ENCODE data around the gene WDR33.

WDR33 gene

GRCh38 chr2:127790694-127791529, 20.1 kb downstream of the WDR33 start:
- no peak overlapping the region for H3K4me3 ChIP-seq (ENCODE audit: low read depth, low read length)
- no peak for DNase-seq (ENCODE audit: low read depth)
- TF ChIP-seq CTCF (IDR thresholded peaks at IDR 0.05; ENCODE audit: low read depth, low read length, missing control alignments) = no peak

- no peak for TF ChIP-seq CTCF (IDR thresholded peaks at IDR 0.05; ENCODE audit: low read depth, low read length, missing control alignments)
- no peak for DNase-seq (ENCODE audit: low read depth)
- no peak overlapping the region for H3K4me3 ChIP-seq (ENCODE audit: low read depth, low read length)
Observed at GRCh38 chr2:127786048-127786809, 24.7 kb downstream of the WDR33 start.

- no peak for DNase-seq (ENCODE audit: low read depth)
- TF ChIP-seq CTCF (IDR thresholded peaks at IDR 0.05; ENCODE audit: low read depth, low read length, missing control alignments) = no peak
Observed at GRCh38 chr2:127784965-127785518, 25.9 kb downstream of the WDR33 start.

GRCh38 chr2:127783101-127783500, 27.9 kb downstream of the WDR33 start:
- no peak for TF ChIP-seq CTCF (IDR thresholded peaks at IDR 0.05; ENCODE audit: low read depth, low read length, missing control alignments)
- H3K4me3 ChIP-seq (ENCODE audit: low read depth, low read length) = no peak overlapping the region
- DNase-seq (ENCODE audit: low read depth) = no peak

More at GRCh38 chr2:127784965-127785518, 25.9 kb downstream of the WDR33 start:
- no peak overlapping the region for H3K4me3 ChIP-seq (ENCODE audit: low read depth, low read length)

- no peak for TF ChIP-seq CTCF (IDR thresholded peaks at IDR 0.05; ENCODE audit: low read depth, low read length, missing control alignments)
- no peak overlapping the region for H3K4me3 ChIP-seq (ENCODE audit: low read depth, low read length)
- DNase-seq (ENCODE audit: low read depth) = no peak
Observed at GRCh38 chr2:127778850-127779249, 32.1 kb downstream of the WDR33 start.

- TF ChIP-seq CTCF (IDR thresholded peaks at IDR 0.05; ENCODE audit: low read depth, low read length, missing control alignments) = no peak
- no peak for DNase-seq (ENCODE audit: low read depth)
- H3K4me3 ChIP-seq (ENCODE audit: low read depth, low read length) = no peak overlapping the region
Observed at GRCh38 chr2:127778447-127778846, 32.5 kb downstream of the WDR33 start.

Measured in GM12864 (cell line).